Rectal smooth muscle tissue (tissue), 1 donor: ENCODE data around the gene C4orf17.
"Not testable (repeated sequence)": the region's sequence is repeated elsewhere in the genome, so short reads cannot be mapped to it uniquely, and the experiment has no call there.

Source experiments
- H3K27ac ChIP-seq: one replicate; pipeline ENCODE4 v1.7.0; 2013; ENCODE audit warnings: low read depth, low read length, inconsistent platforms
- H3K27me3 ChIP-seq: one replicate; pipeline ENCODE4 v1.7.0; 2013; ENCODE audit warnings: low read length; ENCODE audit not compliant: control insufficient read depth, insufficient read depth
- H3K36me3 ChIP-seq: one replicate; pipeline ENCODE4 v1.7.0; 2013; ENCODE audit warnings: low read length; ENCODE audit not compliant: control insufficient read depth, insufficient read depth
- H3K4me1 ChIP-seq: one replicate; pipeline ENCODE4 v1.7.0; 2013; ENCODE audit warnings: low read length; ENCODE audit not compliant: control insufficient read depth, insufficient read depth
- H3K4me3 ChIP-seq: one replicate; pipeline ENCODE4 v1.7.0; 2013; ENCODE audit warnings: low read length
- H3K9ac ChIP-seq: one replicate; pipeline ENCODE4 v1.7.0; 2013; ENCODE audit warnings: low read length

The C4orf17 gene

DNA sequence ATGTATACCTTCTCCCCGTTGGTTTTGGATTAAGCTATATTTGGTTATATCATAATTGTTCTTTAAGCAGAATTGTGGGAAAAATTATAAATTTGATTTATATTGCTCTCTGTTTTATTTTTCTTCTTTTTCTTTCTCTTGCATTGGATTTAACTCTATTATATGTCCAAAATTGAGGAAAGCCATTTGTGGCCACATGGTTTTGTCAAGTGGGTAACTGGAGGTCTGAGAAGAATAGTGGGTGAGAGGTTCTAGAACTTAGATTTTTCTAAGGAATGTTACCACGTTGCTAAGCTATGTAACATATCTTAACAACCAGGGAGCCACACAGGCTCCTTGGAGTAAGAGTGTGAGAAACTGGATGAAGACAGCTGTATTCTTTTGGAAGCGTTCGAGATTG is at the start of gene C4orf17:
C4orf17 (plus strand) TSS at position 301 of the 400 bp plus-strand sequence. CDS start 2,061 bp downstream, outside the sequence.
- Histone ChIP-seq H3K36me3 (no peaks in the 10 kb centered on the region), H3K4me3 (no peak within 1 kb of the TSS), H3K27ac (no peak within 1 kb of the TSS), H3K4me1 (no peaks in the 10 kb centered on the region), H3K9ac (no peak within 1 kb of the TSS), H3K27me3 (no peaks in the 10 kb centered on the region)

DNA sequence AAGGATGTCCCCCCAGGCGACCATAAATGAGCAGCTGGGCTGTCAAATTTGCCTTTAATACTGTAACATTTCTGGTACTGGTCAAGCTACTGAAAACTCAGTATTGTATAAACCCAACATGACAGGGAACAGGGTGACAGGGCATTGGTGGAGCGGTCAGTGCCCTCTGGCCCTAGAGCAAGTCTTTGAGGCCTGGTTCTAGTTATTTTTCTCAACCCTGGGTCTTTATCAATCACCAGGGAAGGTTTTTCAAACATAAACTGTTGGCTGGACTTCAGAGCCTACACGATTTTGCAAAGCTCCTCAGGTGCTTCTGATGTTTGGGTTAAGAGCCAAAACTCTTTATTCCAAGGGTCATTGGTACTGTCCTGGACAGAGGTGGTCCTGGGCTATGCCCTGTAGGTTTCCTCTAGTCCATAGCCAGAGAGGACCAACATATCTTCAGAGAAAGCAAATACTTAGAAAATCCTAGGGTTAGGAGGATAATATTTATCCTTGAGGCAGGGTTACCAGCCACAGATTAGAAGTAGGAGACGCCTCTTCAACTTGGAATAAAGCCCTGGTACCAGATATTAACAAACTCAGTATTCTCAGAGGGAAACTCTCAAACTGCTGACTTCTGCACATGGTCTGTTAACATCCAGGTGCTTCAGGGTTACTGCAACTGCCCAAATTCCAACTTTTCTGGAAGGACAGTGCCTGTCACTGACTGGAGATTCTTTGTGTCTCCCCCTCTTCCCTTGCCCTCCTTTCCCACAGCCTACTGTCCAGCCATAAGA is 49.0 kb upstream of the C4orf17 start:
- H3K4me3 ChIP-seq = no peak overlapping the region
- H3K27me3 ChIP-seq = no peaks in the 10 kb centered on the region
- no peaks in the 10 kb centered on the region for H3K4me1 ChIP-seq
- H3K27ac ChIP-seq = no peak overlapping the region
- H3K9ac ChIP-seq = no peak overlapping the region
- H3K36me3 ChIP-seq = no peaks in the 10 kb centered on the region

DNA sequence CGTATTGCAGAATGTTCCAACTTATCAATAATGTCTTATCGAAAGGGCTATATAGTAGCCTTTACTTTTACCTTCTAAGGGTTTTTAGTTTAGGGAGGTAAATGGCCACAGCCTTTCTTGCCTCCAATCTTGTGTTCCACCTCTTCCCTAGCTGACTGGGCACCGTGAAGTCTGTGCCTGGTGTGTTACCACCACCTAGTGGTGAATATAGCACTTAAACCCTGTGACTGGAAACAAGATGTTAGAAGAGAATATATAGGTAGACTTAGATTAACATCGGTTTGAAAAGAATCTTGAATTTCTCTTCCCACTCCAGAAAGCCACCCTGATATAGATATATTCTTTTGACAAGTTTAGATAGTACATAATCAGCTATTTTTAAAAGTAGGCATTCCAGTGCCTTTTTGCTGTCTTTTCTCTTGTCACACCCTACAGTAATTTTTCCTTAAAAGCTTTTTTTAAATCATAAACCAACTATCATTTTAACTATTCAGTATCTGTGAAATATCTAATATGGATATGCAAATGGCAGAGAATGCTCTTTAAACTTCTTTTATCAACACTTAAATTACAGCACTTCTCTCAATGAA is 47.9 kb upstream of the C4orf17 start:
- no peak overlapping the region for H3K4me3 ChIP-seq
- H3K9ac ChIP-seq = no peak overlapping the region
- H3K27ac ChIP-seq = no peak overlapping the region
- no peaks in the 10 kb centered on the region for H3K4me1 ChIP-seq
- no peaks in the 10 kb centered on the region for H3K27me3 ChIP-seq
- no peaks in the 10 kb centered on the region for H3K36me3 ChIP-seq

DNA sequence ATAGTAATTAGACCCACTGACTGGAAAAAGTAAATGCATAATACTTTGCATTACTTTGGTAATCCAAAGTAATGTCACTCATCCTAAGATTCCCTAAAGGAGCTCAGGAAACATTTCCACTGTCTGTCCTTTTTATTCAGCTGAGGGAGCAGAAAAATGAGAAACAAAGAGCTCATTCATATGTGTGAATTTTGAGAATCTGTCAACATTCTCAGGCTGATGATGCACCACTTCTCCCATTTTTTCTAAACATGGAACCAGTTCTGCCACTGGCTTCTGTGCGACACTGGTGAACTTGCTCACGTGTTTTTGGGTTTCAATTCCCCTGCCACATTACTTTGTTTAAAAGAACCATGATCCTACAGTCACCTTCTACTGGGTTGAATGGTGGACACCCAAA is 47.3 kb upstream of the C4orf17 start:
- Histone ChIP-seq H3K9ac (no peak overlapping the region), H3K4me3 (no peak overlapping the region), H3K4me1 (no peaks in the 10 kb centered on the region), H3K27ac (no peak overlapping the region), H3K27me3 (no peaks in the 10 kb centered on the region), H3K36me3 (no peaks in the 10 kb centered on the region)

DNA sequence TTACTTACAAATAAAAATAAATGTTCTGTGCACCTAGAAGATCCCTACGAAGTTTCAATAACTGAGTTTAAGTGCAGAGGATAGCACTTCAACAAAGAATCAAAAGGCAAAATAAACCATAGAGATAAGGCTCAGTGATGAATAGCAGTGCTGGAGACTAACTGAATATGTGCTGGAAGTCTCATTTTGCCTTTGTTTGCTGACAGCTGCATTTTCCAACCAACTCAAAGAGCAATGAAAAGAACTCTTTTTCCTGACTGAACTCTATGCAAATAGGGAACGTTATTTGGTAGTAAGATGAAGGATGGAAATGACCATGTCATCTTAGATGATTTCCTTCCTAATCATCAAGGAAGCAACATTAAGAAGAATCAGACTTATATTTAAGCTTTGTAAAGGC is 42.9 kb upstream of the C4orf17 start:
- Histone ChIP-seq H3K36me3 (no peaks in the 10 kb centered on the region), H3K9ac (no peak overlapping the region), H3K4me3 (no peak overlapping the region), H3K4me1 (no peaks in the 10 kb centered on the region), H3K27me3 (no peaks in the 10 kb centered on the region), H3K27ac (no peak overlapping the region)

DNA sequence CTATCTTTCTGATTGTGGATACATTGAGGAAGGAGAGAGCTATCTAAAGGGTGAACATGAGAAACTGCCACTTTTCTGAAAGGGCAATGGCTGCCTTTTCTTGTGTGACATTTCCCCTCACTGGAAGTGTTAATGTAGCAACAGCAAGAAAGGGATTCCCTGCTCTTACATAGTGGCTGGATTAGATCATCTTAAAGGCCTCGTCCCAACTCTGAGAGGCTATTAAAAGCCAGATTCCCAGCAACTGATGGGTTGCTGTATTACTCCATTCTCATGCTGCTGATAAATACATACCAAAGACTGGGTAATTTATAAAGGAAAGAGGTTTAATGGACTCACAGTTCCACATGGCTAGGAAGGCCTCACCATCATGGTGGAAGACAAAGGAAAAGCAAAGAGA is 41.9 kb upstream of the C4orf17 start:
- Histone ChIP-seq H3K27me3 (no peaks in the 10 kb centered on the region), H3K4me3 (no peak overlapping the region), H3K27ac (no peak overlapping the region), H3K4me1 (no peaks in the 10 kb centered on the region), H3K36me3 (no peaks in the 10 kb centered on the region), H3K9ac (no peak overlapping the region)

DNA sequence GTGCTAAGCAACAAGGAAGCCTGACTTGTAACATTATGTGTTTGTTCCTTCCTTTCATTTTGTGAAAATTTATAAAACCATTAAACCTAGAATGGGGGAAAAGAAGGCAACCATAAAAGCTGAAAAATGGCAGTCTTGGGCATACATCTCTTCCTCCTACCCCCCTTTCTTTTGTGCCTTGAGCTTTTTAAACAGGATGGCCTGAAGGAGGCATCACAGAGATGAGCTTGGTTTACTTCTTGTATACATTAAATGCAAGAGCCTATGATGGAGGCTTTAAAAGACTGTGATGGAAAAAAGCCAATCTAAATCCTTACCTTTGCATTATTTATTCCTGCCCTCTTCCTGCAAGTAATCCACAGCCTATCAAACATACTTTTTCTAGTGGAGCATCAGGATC is 39.5 kb upstream of the C4orf17 start:
- H3K27me3 ChIP-seq = no peaks in the 10 kb centered on the region
- H3K36me3 ChIP-seq = no peaks in the 10 kb centered on the region
- no peak overlapping the region for H3K9ac ChIP-seq
- H3K4me3 ChIP-seq = no peak overlapping the region
- no peak overlapping the region for H3K27ac ChIP-seq
- H3K4me1 ChIP-seq = no peaks in the 10 kb centered on the region

DNA sequence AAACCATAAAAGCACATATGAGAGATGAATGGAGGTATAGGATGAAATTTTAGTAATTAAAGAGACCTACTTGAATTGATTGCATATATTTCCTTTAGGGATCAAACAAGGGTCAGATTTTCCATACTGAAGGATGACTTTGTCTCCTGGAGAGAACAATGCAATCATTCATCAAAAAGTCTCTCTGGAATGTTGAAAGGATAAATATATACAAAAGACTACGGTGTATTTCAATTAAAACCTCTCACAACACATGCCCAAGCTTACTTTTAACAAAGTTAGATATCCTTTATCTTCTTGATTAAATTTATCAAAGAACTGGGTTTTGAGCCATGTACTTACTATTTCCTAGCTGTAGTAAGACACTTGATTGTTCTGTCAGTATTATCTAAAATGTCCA is 38.9 kb upstream of the C4orf17 start:
- Histone ChIP-seq H3K9ac (no peak overlapping the region), H3K27me3 (no peaks in the 10 kb centered on the region), H3K4me1 (no peaks in the 10 kb centered on the region), H3K36me3 (no peaks in the 10 kb centered on the region), H3K27ac (no peak overlapping the region), H3K4me3 (no peak overlapping the region)

DNA sequence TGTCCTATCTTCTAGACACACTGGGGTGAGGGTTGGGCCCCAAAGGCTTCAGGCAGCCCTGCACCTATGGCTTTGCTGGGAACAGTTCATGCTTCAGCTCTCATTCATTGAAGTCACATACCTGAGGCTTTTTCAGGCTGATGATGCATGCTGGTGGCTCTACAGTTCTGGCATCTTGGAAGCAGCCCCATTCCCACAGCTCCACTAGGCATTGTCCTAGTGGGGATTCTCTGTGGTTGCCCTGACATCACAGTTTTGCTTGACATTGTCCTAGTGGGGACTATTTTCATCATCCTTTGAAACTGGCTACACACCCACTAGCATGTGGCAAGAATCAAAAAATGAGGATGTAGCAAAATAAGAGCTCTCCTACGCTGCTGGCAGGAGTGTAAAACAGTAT is 37.7 kb upstream of the C4orf17 start:
- H3K4me3 ChIP-seq = no peak overlapping the region
- no peaks in the 10 kb centered on the region for H3K36me3 ChIP-seq
- H3K4me1 ChIP-seq = no peaks in the 10 kb centered on the region
- H3K27me3 ChIP-seq = no peaks in the 10 kb centered on the region
- H3K27ac ChIP-seq = no peak overlapping the region
- no peak overlapping the region for H3K9ac ChIP-seq

DNA sequence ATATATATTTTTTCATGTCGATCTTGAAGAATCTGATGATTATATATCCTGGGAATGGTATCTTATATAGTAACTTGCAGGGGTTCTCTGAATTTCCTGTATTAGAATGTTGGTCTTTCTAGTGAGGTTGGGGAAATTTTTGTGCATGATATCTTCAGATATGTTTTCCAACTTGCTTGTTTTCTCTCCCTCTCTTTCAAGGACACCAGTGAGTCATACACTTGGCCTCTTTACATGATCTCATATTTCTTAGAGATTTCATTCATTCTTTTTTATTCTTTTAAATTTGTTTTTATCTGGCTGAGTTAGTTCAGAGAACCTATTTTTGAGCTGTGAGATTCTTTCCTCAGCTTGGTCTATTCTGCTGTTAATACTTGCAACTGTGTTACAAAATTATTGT is 27.2 kb upstream of the C4orf17 start:
- H3K27me3 ChIP-seq = no peaks in the 10 kb centered on the region
- no peak overlapping the region for H3K9ac ChIP-seq
- H3K4me3 ChIP-seq = no peak overlapping the region
- no peaks in the 10 kb centered on the region for H3K36me3 ChIP-seq
- H3K27ac ChIP-seq = no peak overlapping the region
- H3K4me1 ChIP-seq = no peaks in the 10 kb centered on the region

DNA sequence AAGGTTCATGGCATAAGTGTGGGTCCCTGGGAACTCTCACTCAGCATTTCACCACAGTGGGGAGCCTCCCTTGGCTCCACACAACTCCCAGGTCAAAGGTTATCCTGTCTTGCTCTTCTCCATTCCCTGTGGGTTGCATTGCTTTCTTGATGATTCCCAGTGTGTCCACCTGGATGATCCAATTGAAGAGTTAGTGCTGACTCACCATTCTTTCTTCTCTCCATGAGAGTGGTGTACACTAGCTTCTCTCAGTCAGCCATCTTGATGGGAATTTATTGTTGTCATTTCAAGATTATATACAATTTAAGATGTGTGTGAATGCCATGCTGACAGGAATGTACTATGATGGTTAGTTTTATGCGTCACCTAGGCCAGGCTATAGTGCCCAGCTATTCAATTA is 25.6 kb upstream of the C4orf17 start:
- H3K9ac ChIP-seq = no peak overlapping the region
- no peaks in the 10 kb centered on the region for H3K36me3 ChIP-seq
- no peak overlapping the region for H3K27ac ChIP-seq
- H3K27me3 ChIP-seq = no peaks in the 10 kb centered on the region
- H3K4me1 ChIP-seq = no peaks in the 10 kb centered on the region
- H3K4me3 ChIP-seq = no peak overlapping the region

DNA sequence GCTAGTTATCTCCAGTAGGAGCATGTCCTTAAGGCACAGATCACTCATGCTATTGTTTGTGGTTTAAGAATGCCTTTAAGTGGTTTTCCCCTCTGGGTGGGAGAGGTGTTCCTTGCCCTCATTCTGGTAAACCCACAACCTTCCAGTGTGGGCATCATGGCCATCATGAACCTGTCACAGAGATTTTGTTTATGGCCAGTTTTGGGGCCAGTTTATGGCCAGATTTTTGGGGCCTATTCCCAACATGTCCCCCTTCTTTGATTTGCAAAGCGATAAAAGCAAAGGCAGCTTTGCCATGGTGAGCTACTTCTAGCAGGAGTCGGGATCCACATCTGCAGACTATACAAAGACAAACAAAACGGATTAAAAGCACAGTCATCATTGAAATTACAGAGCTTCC is 24.2 kb upstream of the C4orf17 start:
- not testable (repeated sequence) for H3K27ac ChIP-seq, H3K4me3 ChIP-seq, H3K9ac ChIP-seq, H3K4me1 ChIP-seq, H3K27me3 ChIP-seq, H3K36me3 ChIP-seq

DNA sequence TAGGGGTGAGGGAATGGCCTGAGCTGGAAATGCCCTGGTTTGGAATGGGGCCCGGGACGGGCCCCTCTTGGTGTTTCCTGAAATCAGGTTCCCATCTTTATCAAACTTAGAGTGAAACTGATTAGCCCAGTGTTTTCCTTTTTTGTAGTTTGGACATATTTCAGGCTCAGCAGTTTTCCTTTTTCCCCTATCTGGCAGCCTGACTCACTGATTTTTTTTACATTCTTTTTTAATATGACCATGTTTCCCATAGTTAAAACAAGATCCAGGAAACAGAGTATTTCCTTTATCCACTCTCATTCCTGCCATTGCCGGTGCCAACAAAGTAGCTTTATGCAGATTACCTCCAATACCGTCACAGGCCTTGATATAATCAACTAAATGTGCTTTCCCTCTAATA is 20.5 kb upstream of the C4orf17 start:
- no peak overlapping the region for H3K27ac ChIP-seq
- no peaks in the 10 kb centered on the region for H3K36me3 ChIP-seq
- no peak overlapping the region for H3K4me3 ChIP-seq
- H3K9ac ChIP-seq = no peak overlapping the region
- no peaks in the 10 kb centered on the region for H3K4me1 ChIP-seq
- H3K27me3 ChIP-seq = no peaks in the 10 kb centered on the region
